Cardiac muscle cell (in vitro differentiated cells and primary cell): ENCODE data around the gene COX5B. TPM values are rescaled to one million over a fixed set of nuclear protein-coding genes. Genes with fewer than 3 reads are reported as not detected.

ENCODE experiments used
- DNase-seq, 2 donors: peaks; one replicate each; pipeline versions ENCODE4 v3.0.0 to v3.0.0-alpha.2; 2010 to 2017; ENCODE audit warnings: low read depth in 1 of 2, low spot score in 1 of 2
- H3K27ac ChIP-seq: fragments of 200-600 bp; sonication (generic); 2 replicates; pipeline ENCODE4 v1.5.1; 2016
- H3K27me3 ChIP-seq: fragments of 200-600 bp; sonication (generic); 2 replicates; pipeline ENCODE4 v1.6.0; 2016; ENCODE audit warnings: control low read depth
- H3K36me3 ChIP-seq: fragments of 200-600 bp; sonication (generic); 2 replicates; pipeline ENCODE4 v1.5.1; 2016; ENCODE audit warnings: control low read depth
- H3K4me1 ChIP-seq: fragments of 200-600 bp; sonication (generic); 2 replicates; pipeline ENCODE4 v1.8.1; 2017; ENCODE audit warnings: low read depth, mild to moderate bottlenecking, mixed run types
- H3K4me3 ChIP-seq: fragments of 200-600 bp; sonication (generic); 2 replicates; pipeline ENCODE4 v1.5.1; 2016; ENCODE audit warnings: mild to moderate bottlenecking
- H3K9me3 ChIP-seq: fragments of 200-600 bp; sonication (generic); 2 replicates; pipeline ENCODE4 v1.5.1; 2017; ENCODE audit warnings: low read depth, mild to moderate bottlenecking, control low read depth
- polyA plus RNA-seq: library from polyadenylated mRNA; unstranded; fragments of >200 nt; fragmentation: Nextera tagmentation; extraction: Ambion mirVana; gene quantifications from 2 replicates; pipeline ENCODE4 v1.2.1, GENCODE V29; 2016
- total RNA-seq: library from RNA; depleted of rRNA; stranded (reverse); fragments of >200 nt; gene quantifications from 2 replicates; pipeline ENCODE4 v1.2.3, GENCODE V29; 2016
- TF ChIP-seq, protein P1 (sequence below): IDR thresholded peaks from 2 replicates; pipeline ENCODE4 v1.5.1; 2012; ENCODE audit warnings: low read depth, mild to moderate bottlenecking, low read length

The COX5B gene
- total and polyA plus RNA-seq, 2 experiments from 2014 or later: 429 to 969 TPM

DNA sequence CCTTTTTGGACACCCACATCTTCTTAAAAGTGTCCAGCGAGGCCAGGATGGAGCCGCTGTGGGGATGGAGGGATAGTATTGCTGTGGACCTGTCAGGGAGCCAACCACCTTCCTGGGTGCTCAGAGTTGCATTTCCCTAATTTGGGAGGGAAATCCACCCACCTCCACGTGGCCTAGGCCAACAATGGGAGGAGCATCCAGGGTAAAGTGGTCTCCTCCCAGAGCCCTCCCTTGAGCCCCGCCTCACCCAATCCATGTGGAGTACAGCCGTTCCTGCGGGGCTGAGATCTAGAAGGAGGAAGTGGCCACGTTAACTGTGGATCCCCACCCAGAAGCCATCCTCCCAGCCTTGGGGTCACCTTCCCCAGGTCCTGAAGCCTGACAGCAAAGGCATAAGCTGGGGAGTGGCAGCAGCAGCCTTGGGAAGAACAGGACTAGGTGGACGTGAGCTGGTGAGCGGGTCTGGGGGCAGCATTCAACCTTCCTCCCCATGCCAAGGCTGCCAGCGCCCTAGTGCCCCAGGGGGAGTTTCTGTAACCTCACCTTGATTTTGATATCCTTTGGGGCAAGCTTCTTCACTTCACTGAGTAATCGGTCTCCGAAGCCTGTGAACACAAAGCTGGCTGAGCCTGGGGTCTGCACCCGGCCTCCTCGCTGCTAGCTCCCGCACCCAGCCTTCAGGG is 11.2 kb downstream of the COX5B start:
- Histone ChIP-seq H3K4me3 (no peak overlapping the region), H3K27ac (no peak overlapping the region), H3K27me3 (no peaks in the 10 kb centered on the region), H3K9me3 (no peaks in the 10 kb centered on the region), H3K4me1 (no peaks in the 10 kb centered on the region), H3K36me3 (peaks cover 17% of the 10 kb centered on the region)
- no peak for DNase-seq
- TF ChIP-seq, protein P1, sequence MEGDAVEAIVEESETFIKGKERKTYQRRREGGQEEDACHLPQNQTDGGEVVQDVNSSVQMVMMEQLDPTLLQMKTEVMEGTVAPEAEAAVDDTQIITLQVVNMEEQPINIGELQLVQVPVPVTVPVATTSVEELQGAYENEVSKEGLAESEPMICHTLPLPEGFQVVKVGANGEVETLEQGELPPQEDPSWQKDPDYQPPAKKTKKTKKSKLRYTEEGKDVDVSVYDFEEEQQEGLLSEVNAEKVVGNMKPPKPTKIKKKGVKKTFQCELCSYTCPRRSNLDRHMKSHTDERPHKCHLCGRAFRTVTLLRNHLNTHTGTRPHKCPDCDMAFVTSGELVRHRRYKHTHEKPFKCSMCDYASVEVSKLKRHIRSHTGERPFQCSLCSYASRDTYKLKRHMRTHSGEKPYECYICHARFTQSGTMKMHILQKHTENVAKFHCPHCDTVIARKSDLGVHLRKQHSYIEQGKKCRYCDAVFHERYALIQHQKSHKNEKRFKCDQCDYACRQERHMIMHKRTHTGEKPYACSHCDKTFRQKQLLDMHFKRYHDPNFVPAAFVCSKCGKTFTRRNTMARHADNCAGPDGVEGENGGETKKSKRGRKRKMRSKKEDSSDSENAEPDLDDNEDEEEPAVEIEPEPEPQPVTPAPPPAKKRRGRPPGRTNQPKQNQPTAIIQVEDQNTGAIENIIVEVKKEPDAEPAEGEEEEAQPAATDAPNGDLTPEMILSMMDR: no peak

- peaks cover 17% of the 10 kb centered on the region for H3K36me3 ChIP-seq
- H3K4me3 ChIP-seq: no peak overlapping the region
- no peaks in the 10 kb centered on the region for H3K9me3 ChIP-seq
- no peaks in the 10 kb centered on the region for H3K27me3 ChIP-seq
- H3K4me1 ChIP-seq: peaks cover 8% of the 10 kb centered on the region
- TF ChIP-seq, protein P1: no peak
- no peak overlapping the region for H3K27ac ChIP-seq
- no peak for DNase-seq
Measured at GRCh38 chr2:97657986-97658690, 12.3 kb downstream of the COX5B start.

GRCh38 chr2:97658691-97659157 is 12.9 kb downstream of the COX5B start:
- H3K9me3 ChIP-seq: no peaks in the 10 kb centered on the region
- no peak for DNase-seq
- H3K4me1 ChIP-seq: peaks cover 8% of the 10 kb centered on the region
- H3K4me3 ChIP-seq: no peak overlapping the region
- TF ChIP-seq, protein P1: no peak
- H3K27ac ChIP-seq: no peak overlapping the region
- H3K36me3 ChIP-seq: peaks cover 17% of the 10 kb centered on the region
- no peaks in the 10 kb centered on the region for H3K27me3 ChIP-seq

GRCh38 chr2:97659256-97660043 is 13.6 kb downstream of the COX5B start:
- H3K4me1 ChIP-seq: peaks cover 8% of the 10 kb centered on the region
- no peak overlapping the region for H3K27ac ChIP-seq
- no peaks in the 10 kb centered on the region for H3K27me3 ChIP-seq
- no peak overlapping the region for H3K4me3 ChIP-seq
- no peaks in the 10 kb centered on the region for H3K9me3 ChIP-seq
- H3K36me3 ChIP-seq: peaks cover 17% of the 10 kb centered on the region
- DNase-seq: no peak
- TF ChIP-seq, protein P1: no peak

- TF ChIP-seq, protein P1: no peak
- Histone ChIP-seq H3K27ac (no peak overlapping the region), H3K36me3 (peaks cover 17% of the 10 kb centered on the region)
Measured at GRCh38 chr2:97660044-97660774, 14.3 kb downstream of the COX5B start.

More at GRCh38 chr2:97660044-97660774, 14.3 kb downstream of the COX5B start:
- DNase-seq: no peak
- Histone ChIP-seq H3K9me3 (no peaks in the 10 kb centered on the region), H3K27me3 (no peaks in the 10 kb centered on the region), H3K4me1 (peaks cover 8% of the 10 kb centered on the region), H3K4me3 (no peak overlapping the region)
